ENCODE results near the gene FBXO31.

GRCh38 chr16:87346517-87347060 lies 37.0 kb downstream of the FBXO31 start:
- TF ChIP-seq EP300 (IDR thresholded peaks at IDR 0.05) (no peak), CTCF (IDR thresholded peaks at IDR 0.05) (no peak), POLR2A (IDR thresholded peaks at IDR 0.05) (no peak)
